NK-92 treated with Interleukin-12 subunit alpha and Interleukin-12 subunit beta, amount 100 ng/mL, for 24 hours (cell line): Measurements from ENCODE around the gene PAIP2.
A peak's percentile ranks its signal among the peaks of the same experiment; 100 is the strongest.
"Not testable (repeated sequence)": the region's sequence is repeated elsewhere in the genome, so short reads cannot be mapped to it uniquely, and the experiment has no call there.

ENCODE experiments used
- DNase-seq: peaks from one replicate; lab custom pipeline; 2025; lab: John Stamatoyannopoulos, UW

The PAIP2 gene

GRCh38 chr5:139378101-139378825, 36.6 kb downstream of the PAIP2 start:
- no peak for DNase-seq

- DNase-seq = no peak
Observed at GRCh38 chr5:139378941-139379361, 37.3 kb downstream of the PAIP2 start.

- no peak for DNase-seq
Observed at GRCh38 chr5:139379626-139380449, 38.2 kb downstream of the PAIP2 start.

- DNase-seq = no peak
Observed at GRCh38 chr5:139381837-139382761, 40.4 kb downstream of the PAIP2 start.

- DNase-seq = no peak
Observed at GRCh38 chr5:139382807-139383206, 41.2 kb downstream of the PAIP2 start.

- no peak for DNase-seq
Observed at GRCh38 chr5:139383275-139383992, 41.8 kb downstream of the PAIP2 start, which contains the start of gene SLC23A1. Gene SLC23A1, minus strand, starts transcription at chr5:139383297. Its CDS starts 44 bp downstream, at chr5:139383253.

- no peak for DNase-seq
Observed at GRCh38 chr5:139383993-139384590, 42.4 kb downstream of the PAIP2 start.

GRCh38 chr5:139384591-139385051, 43.0 kb downstream of the PAIP2 start:
- DNase-seq = no peak

GRCh38 chr5:139385061-139386049, 43.7 kb downstream of the PAIP2 start:
- no peak for DNase-seq

GRCh38 chr5:139386050-139386438, 44.4 kb downstream of the PAIP2 start:
- no peak for DNase-seq

GRCh38 chr5:139386956-139387355, 45.3 kb downstream of the PAIP2 start:
- DNase-seq = not testable (repeated sequence)

GRCh38 chr5:139387611-139388197, 46.0 kb downstream of the PAIP2 start:
- DNase-seq = no peak

- no peak for DNase-seq
Observed at GRCh38 chr5:139388198-139388821, 46.7 kb downstream of the PAIP2 start.

- peak; percentile 92 for DNase-seq
Observed at GRCh38 chr5:139389701-139390638, 48.3 kb downstream of the PAIP2 start, which contains the start of gene MZB1. Gene MZB1, minus strand, starts transcription at chr5:139389913. Its CDS starts 57 bp downstream, at chr5:139389856.

- no peak for DNase-seq
Observed at GRCh38 chr5:139390639-139391569, 49.2 kb downstream of the PAIP2 start.

- no peak for DNase-seq
Observed at GRCh38 chr5:139391570-139392323, 50.1 kb downstream of the PAIP2 start.
